Measurements from ENCODE around the gene SYT1.

The SYT1 gene

DNA sequence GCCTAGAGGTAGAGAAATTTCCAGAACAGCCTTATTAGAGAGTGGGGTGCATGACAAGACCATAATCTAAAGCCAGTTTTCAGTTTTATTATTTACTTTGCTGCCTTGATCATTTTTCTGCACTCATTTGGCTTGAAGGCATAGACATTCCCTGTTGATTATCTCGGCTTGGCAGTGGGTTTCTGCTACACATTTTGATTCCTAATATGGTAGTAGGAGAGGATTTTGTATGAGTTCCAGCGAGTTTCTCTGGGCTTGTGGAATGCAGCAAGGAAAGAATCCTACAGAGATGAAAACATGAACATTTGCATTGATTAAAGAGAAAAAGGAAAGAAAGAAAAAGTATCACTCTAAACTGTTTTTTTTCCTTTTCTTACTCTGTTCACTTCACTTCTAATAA lies 545.0 kb downstream of the SYT1 start:
- H3K27ac ChIP-seq, result no peak overlapping the region
- TF ChIP-seq, protein P1, sequence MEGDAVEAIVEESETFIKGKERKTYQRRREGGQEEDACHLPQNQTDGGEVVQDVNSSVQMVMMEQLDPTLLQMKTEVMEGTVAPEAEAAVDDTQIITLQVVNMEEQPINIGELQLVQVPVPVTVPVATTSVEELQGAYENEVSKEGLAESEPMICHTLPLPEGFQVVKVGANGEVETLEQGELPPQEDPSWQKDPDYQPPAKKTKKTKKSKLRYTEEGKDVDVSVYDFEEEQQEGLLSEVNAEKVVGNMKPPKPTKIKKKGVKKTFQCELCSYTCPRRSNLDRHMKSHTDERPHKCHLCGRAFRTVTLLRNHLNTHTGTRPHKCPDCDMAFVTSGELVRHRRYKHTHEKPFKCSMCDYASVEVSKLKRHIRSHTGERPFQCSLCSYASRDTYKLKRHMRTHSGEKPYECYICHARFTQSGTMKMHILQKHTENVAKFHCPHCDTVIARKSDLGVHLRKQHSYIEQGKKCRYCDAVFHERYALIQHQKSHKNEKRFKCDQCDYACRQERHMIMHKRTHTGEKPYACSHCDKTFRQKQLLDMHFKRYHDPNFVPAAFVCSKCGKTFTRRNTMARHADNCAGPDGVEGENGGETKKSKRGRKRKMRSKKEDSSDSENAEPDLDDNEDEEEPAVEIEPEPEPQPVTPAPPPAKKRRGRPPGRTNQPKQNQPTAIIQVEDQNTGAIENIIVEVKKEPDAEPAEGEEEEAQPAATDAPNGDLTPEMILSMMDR (IDR thresholded peaks at IDR 0.05), result no peak
- no peak for TF ChIP-seq ZFX (IDR thresholded peaks at IDR 0.05; ENCODE audit: borderline replicate concordance)

GRCh38 chr12:79411791-79412190 lies 547.2 kb downstream of the SYT1 start:
- no peak for TF ChIP-seq ZFX (IDR thresholded peaks at IDR 0.05; ENCODE audit: borderline replicate concordance)
- TF ChIP-seq, protein P1 (IDR thresholded peaks at IDR 0.05), result no peak
- H3K27ac ChIP-seq, result no peak overlapping the region

- TF ChIP-seq ZFX (IDR thresholded peaks at IDR 0.05; ENCODE audit: borderline replicate concordance), result no peak
- TF ChIP-seq, protein P1 (IDR thresholded peaks at IDR 0.05), result no peak
- H3K27ac ChIP-seq, result peak overlapping the region; percentile 39; the same call in 1 of the 2 replicates
Measured at GRCh38 chr12:79413796-79414195, 549.2 kb downstream of the SYT1 start.

GRCh38 chr12:79414252-79414651 lies 549.7 kb downstream of the SYT1 start:
- no peak for TF ChIP-seq ZFX (IDR thresholded peaks at IDR 0.05; ENCODE audit: borderline replicate concordance)
- TF ChIP-seq, protein P1 (IDR thresholded peaks at IDR 0.05), result no peak
- peak overlapping the region; percentile 39 for H3K27ac ChIP-seq

- TF ChIP-seq ZFX (IDR thresholded peaks at IDR 0.05; ENCODE audit: borderline replicate concordance), result no peak
- TF ChIP-seq, protein P1 (IDR thresholded peaks at IDR 0.05), result no peak
- H3K27ac ChIP-seq, result peak overlapping the region; percentile 66
Measured at GRCh38 chr12:79415321-79415720, 550.7 kb downstream of the SYT1 start.

DNA sequence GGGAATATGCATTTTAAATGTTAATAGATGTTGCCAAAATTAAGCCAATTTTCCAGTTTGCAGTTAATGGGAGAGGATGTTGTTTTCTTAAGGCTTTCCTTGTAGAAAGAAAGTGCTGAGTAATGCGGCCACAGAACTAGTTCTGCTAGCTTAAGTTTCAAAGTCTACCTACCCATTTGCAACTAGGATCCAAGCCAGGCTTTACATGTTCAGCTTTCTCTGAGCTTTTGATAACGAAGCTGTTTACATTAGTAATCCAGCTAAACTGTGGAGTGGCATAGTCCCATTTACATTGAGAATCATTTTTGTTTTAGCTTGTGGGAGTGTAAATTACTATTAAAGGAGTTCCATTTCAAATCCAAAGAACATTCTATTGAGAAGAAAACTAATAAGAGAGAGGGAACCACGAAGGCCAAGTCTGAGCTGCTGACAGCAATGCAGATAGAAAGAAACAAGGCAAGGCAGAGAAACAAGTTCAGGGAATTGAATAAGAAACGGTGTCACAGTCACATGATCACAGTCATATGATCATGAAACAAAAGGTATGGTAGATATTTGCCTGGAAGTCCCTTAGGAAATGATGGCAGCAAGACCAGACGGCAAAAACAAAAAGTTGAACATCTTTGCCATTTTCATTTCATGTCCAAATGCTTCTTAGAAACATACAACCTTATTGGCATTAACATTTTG lies 551.3 kb downstream of the SYT1 start:
- peak overlapping the region; percentile 66 for H3K27ac ChIP-seq
- TF ChIP-seq, protein P1 (IDR thresholded peaks at IDR 0.05), result no peak
- no peak for TF ChIP-seq ZFX (IDR thresholded peaks at IDR 0.05; ENCODE audit: borderline replicate concordance)

DNA sequence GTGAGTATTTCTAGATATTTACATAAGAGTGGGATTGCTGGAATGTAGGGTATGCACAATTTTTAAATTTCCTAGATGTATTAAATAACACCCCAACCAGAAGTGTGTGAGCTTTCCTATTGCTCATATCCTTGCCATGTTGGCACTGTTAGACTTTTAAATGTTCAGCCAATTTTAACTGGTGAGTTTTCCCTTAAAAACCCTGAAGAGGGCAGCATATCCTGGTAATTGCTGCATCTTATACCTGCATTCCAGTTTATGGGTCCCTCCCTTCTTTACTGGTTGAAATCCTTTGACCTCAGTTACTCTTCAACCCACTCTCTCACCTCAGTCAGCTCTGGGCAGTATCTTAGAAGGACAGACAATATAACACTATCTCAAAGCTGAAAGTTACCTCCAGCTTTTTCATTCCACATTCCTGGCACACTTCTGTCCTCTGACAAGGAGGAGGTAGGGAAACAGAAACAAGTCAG lies 555.6 kb downstream of the SYT1 start:
- TF ChIP-seq ZFX (IDR thresholded peaks at IDR 0.05; ENCODE audit: borderline replicate concordance), result no peak
- TF ChIP-seq, protein P1 (IDR thresholded peaks at IDR 0.05), result peak; percentile 87
- no peak overlapping the region for H3K27ac ChIP-seq

Data from 22Rv1 (cell line).